ENCODE data around the gene BUB3.

DNA sequence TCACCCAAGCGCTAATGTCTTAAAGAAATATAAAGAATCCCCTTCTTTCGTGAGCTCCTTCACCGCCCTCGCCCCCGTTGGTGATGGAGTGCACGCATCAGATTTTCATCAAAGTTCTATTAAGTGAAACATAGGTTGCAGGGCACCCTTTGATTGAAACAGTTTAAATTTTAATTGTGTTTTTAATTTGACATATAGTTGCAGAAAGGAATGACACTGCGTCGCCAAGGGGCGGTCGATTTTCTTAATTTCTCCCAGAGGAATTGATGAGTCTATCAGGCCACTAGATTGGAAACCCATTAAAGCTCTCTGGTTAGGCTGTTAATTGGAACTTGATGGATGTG is 10.4 kb upstream of the BUB3 start:
- TF ChIP-seq SIN3A (IDR thresholded peaks at IDR 0.05; ENCODE audit: borderline replicate concordance, insufficient read depth, low read length) (no peak), TAF1 (IDR thresholded peaks at IDR 0.05; ENCODE audit: borderline replicate concordance, insufficient read depth, low read length) (no peak), POLR2AphosphoS5 (IDR thresholded peaks at IDR 0.05; ENCODE audit: low read depth, low read length) (no peak), FOXP2 (optimal IDR thresholded peaks at IDR 0.05; ENCODE audit: borderline replicate concordance, extremely low read depth, extremely low read length, insufficient read depth) (no peak)
